Natural killer cell treated with Interleukin-12 subunit alpha and Interleukin-12 subunit beta and Interleukin-15 and Interleukin-18, amount 100 ng/mL, for 72 hours (primary cell): Measurements from ENCODE around the gene STAG1. TPM values are rescaled to one million over a fixed set of nuclear protein-coding genes. Genes with fewer than 3 reads are reported as not detected.
A peak's percentile ranks its signal among the peaks of the same experiment; 100 is the strongest.
"Not testable (repeated sequence)": the region's sequence is repeated elsewhere in the genome, so short reads cannot be mapped to it uniquely, and the experiment has no call there.

Experiments used
- ATAC-seq, 2 donors: fragments of 150-1000 bp; cut with Tn5 transposase in 1 of 2; sonication (Bioruptor Pico), chemical (Tn5 transposase) in 1 of 2; 2 replicates each; pipeline ENCODE4 v1.10.0; 2021
- DNase-seq: peaks from one replicate; pipeline ENCODE4 v3.0.0; 2022; ENCODE audit warnings: low spot score
- H3K27ac Mint-ChIP-seq, 2 donors: 1 replicate in 1 of 2; 2 replicates in 1 of 2; pipeline ENCODE4 v1.8.0; 2022; ENCODE audit warnings: mixed read lengths in 2 of 2, mild to moderate bottlenecking in 1 of 2, moderate library complexity in 1 of 2
- H3K27me3 Mint-ChIP-seq, 2 donors: 1 replicate in 1 of 2; 2 replicates in 1 of 2; pipeline ENCODE4 v1.8.0; 2022; ENCODE audit warnings: mixed read lengths in 2 of 2
- H3K36me3 Mint-ChIP-seq: one replicate; pipeline ENCODE4 v1.8.0; 2022; ENCODE audit warnings: mixed read lengths
- H3K4me1 Mint-ChIP-seq, 2 donors: 1 replicate in 1 of 2; 2 replicates in 1 of 2; pipeline ENCODE4 v1.8.0; 2022; ENCODE audit warnings: low read depth in 2 of 2, mixed read lengths in 2 of 2, mild to moderate bottlenecking in 1 of 2
- H3K4me3 Mint-ChIP-seq: one replicate; pipeline ENCODE4 v1.8.0; 2022; ENCODE audit warnings: mixed read lengths
- H3K9me3 Mint-ChIP-seq: 2 replicates; pipeline ENCODE4 v1.8.0; 2022; ENCODE audit warnings: mixed read lengths
- total RNA-seq, 2 donors: library from RNA; stranded (reverse); gene quantifications; one replicate each; pipeline ENCODE4 v1.2.3, GENCODE V29; 2022

Gene STAG1
- total RNA-seq, 2 donors from 2014 or later = 48.7 to 88.7 TPM

- Mint-ChIP-seq H3K9me3 (no peaks in the 10 kb centered on the region), H3K4me1 (peaks cover 41 to 44% of the 10 kb centered on the region in 2 donors), H3K27ac (no peak overlapping the region), H3K27me3 (no peaks in the 10 kb centered on the region), H3K36me3 (peaks cover 4% of the 10 kb centered on the region), H3K4me3 (no peak overlapping the region)
- DNase-seq = no peak
- ATAC-seq = no peak
Observed at GRCh38 chr3:136671921-136672320, 80.3 kb downstream of the STAG1 start.

GRCh38 chr3:136670166-136670565, 82.0 kb downstream of the STAG1 start:
- Mint-ChIP-seq H3K27ac (no peak overlapping the region), H3K4me3 (no peak overlapping the region), H3K4me1 (peaks cover 38% of the 10 kb centered on the region in 2 donors), H3K27me3 (no peaks in the 10 kb centered on the region), H3K9me3 (no peaks in the 10 kb centered on the region), H3K36me3 (peaks cover 4% of the 10 kb centered on the region)
- no peak for DNase-seq
- ATAC-seq = no peak

- Mint-ChIP-seq H3K27ac (no peak overlapping the region), H3K4me3 (no peak overlapping the region), H3K9me3 (no peaks in the 10 kb centered on the region), H3K4me1 (peaks cover 39 to 41% of the 10 kb centered on the region in 2 donors), H3K27me3 (no peaks in the 10 kb centered on the region), H3K36me3 (peaks cover 4% of the 10 kb centered on the region)
- DNase-seq (no peak), ATAC-seq (no peak)
Observed at GRCh38 chr3:136667081-136667480, 85.1 kb downstream of the STAG1 start.

- H3K9me3 Mint-ChIP-seq, DNase-seq, H3K27me3 Mint-ChIP-seq, H3K4me3 Mint-ChIP-seq, ATAC-seq, H3K36me3 Mint-ChIP-seq, H3K27ac Mint-ChIP-seq: not testable (repeated sequence)
- peaks cover 38 to 39% of the 10 kb centered on the region in 2 donors for H3K4me1 Mint-ChIP-seq
Observed at GRCh38 chr3:136666301-136666700, 85.9 kb downstream of the STAG1 start.

- no peaks in the 10 kb centered on the region for H3K36me3 Mint-ChIP-seq
- H3K27me3 Mint-ChIP-seq = no peaks in the 10 kb centered on the region
- no peak for DNase-seq
- no peaks in the 10 kb centered on the region for H3K9me3 Mint-ChIP-seq
- no peak for ATAC-seq
- H3K4me1 Mint-ChIP-seq = peaks cover 36 to 40% of the 10 kb centered on the region in 2 donors
- H3K4me3 Mint-ChIP-seq = no peak overlapping the region
- H3K27ac Mint-ChIP-seq = peak overlapping the region in 1 of 2 donors; percentile 0
Observed at GRCh38 chr3:136664771-136665170, 87.4 kb downstream of the STAG1 start.

- Mint-ChIP-seq H3K27me3 (no peaks in the 10 kb centered on the region), H3K4me3 (no peak overlapping the region), H3K4me1 (peaks cover 37 to 40% of the 10 kb centered on the region in 2 donors), H3K27ac (no peak overlapping the region), H3K9me3 (no peaks in the 10 kb centered on the region), H3K36me3 (no peaks in the 10 kb centered on the region)
- ATAC-seq = no peak
- no peak for DNase-seq
Observed at GRCh38 chr3:136661282-136661681, 90.9 kb downstream of the STAG1 start.

DNA sequence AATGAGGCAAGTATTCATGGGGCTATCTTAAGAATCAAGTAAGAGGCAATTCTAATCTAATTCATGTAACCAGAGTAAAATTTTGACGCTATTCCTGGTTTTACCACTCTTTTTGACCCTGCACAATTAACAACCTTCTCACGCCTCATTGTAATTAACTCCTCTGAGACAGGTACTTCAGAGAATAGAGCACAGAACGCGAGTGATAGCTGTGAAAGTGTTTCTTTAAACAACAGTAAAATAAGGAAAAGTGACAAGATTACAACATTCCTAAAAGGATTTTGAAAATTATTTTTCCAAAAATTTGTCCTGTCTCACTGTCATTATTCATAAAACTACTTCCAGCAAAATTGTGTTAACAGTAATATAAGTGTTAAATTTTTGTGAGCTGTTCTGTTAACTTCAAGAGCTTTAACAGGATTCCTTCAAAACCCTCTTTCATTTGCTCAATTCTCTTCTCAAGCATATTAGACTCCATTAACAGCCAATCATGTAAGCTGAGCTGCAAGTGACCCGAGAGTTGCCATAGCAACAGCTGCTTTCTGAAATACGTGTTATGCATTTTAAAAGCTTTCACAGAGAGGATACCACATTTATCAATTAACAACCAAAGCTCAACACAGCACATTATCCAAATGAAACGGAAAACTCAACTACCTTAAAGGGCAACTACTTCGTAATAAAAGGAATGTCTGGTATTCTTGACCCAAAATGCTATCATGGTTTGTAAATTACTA, 93.1 kb downstream of the STAG1 start:
- H3K9me3 Mint-ChIP-seq = peaks cover 8% of the 10 kb centered on the region
- peaks cover 23 to 34% of the 10 kb centered on the region in 2 donors for H3K4me1 Mint-ChIP-seq
- peaks cover 13% of the 10 kb centered on the region for H3K36me3 Mint-ChIP-seq
- no peak overlapping the region for H3K4me3 Mint-ChIP-seq
- ATAC-seq = no peak
- H3K27me3 Mint-ChIP-seq = no peaks in the 10 kb centered on the region
- DNase-seq = no peak
- no peak overlapping the region for H3K27ac Mint-ChIP-seq

DNA sequence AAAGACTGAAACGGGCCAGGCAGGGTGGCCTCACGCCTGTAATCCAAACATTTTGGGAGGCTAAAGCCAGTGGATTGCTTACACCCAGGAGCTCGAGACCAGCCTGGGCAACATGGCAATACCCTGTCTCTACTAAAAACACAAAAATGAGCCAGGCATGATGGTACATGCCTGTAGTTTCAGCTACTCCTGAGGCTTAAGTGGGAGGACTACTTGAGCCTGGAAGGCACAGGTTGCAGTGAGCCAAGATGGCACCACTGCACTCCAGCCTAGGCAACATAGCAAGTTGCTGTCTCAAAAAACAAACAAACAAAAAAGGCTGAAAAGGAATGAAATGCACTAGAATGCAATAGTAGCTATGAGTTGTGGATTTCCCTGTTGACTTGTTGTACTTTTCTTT, 94.7 kb downstream of the STAG1 start:
- H3K27me3 Mint-ChIP-seq = no peaks in the 10 kb centered on the region

GRCh38 chr3:136653628-136654027, 98.5 kb downstream of the STAG1 start:
- H3K4me1 Mint-ChIP-seq = peaks cover 16 to 27% of the 10 kb centered on the region in 2 donors
- ATAC-seq = no peak
- H3K27ac Mint-ChIP-seq = no peak overlapping the region
- peaks cover 12% of the 10 kb centered on the region for H3K9me3 Mint-ChIP-seq
- no peaks in the 10 kb centered on the region for H3K27me3 Mint-ChIP-seq
- DNase-seq = no peak
- H3K36me3 Mint-ChIP-seq = peaks cover 27% of the 10 kb centered on the region
- H3K4me3 Mint-ChIP-seq = no peak overlapping the region

More for the DNA sequence above, 94.7 kb downstream of the STAG1 start:
- peaks cover 12% of the 10 kb centered on the region for H3K9me3 Mint-ChIP-seq
- DNase-seq = no peak
- peaks cover 23% of the 10 kb centered on the region for H3K36me3 Mint-ChIP-seq
- no peak overlapping the region for H3K4me3 Mint-ChIP-seq
- peaks cover 15 to 24% of the 10 kb centered on the region in 2 donors for H3K4me1 Mint-ChIP-seq
- H3K27ac Mint-ChIP-seq = no peak overlapping the region
- ATAC-seq = no peak

- H3K9me3 Mint-ChIP-seq = peaks cover 12% of the 10 kb centered on the region
- H3K4me3 Mint-ChIP-seq = no peak overlapping the region
- DNase-seq (no peak), ATAC-seq (no peak)
- no peak overlapping the region for H3K27ac Mint-ChIP-seq
- H3K4me1 Mint-ChIP-seq = peaks cover 25 to 38% of the 10 kb centered on the region in 2 donors
- H3K36me3 Mint-ChIP-seq = peaks cover 27% of the 10 kb centered on the region
- no peaks in the 10 kb centered on the region for H3K27me3 Mint-ChIP-seq
Observed at GRCh38 chr3:136651581-136651980, 100.6 kb downstream of the STAG1 start.

- no peaks in the 10 kb centered on the region for H3K27me3 Mint-ChIP-seq
- peaks cover 34 to 48% of the 10 kb centered on the region in 2 donors for H3K4me1 Mint-ChIP-seq
- H3K4me3 Mint-ChIP-seq = no peak overlapping the region
- DNase-seq = no peak
- no peak overlapping the region for H3K27ac Mint-ChIP-seq
- ATAC-seq = no peak
- H3K36me3 Mint-ChIP-seq = peaks cover 27% of the 10 kb centered on the region
- H3K9me3 Mint-ChIP-seq = peaks cover 12% of the 10 kb centered on the region
Observed at GRCh38 chr3:136650461-136650860, 101.7 kb downstream of the STAG1 start.

- Mint-ChIP-seq H3K27me3 (no peaks in the 10 kb centered on the region), H3K9me3 (no peaks in the 10 kb centered on the region), H3K4me3 (no peak overlapping the region), H3K36me3 (no peaks in the 10 kb centered on the region), H3K27ac (no peak overlapping the region), H3K4me1 (peaks cover 43 to 57% of the 10 kb centered on the region in 2 donors)
- ATAC-seq (no peak), DNase-seq (no peak)
Observed at GRCh38 chr3:136645915-136646314, 106.3 kb downstream of the STAG1 start.

- DNase-seq (no peak), ATAC-seq (no peak)
- Mint-ChIP-seq H3K27ac (no peak overlapping the region), H3K27me3 (no peaks in the 10 kb centered on the region), H3K9me3 (no peaks in the 10 kb centered on the region), H3K4me3 (no peak overlapping the region), H3K4me1 (peaks cover 38 to 57% of the 10 kb centered on the region in 2 donors), H3K36me3 (no peaks in the 10 kb centered on the region)
Observed at GRCh38 chr3:136644212-136644611, 108.0 kb downstream of the STAG1 start.

- H3K27me3 Mint-ChIP-seq, ATAC-seq, DNase-seq, H3K4me3 Mint-ChIP-seq, H3K9me3 Mint-ChIP-seq, H3K36me3 Mint-ChIP-seq, H3K27ac Mint-ChIP-seq: not testable (repeated sequence)
- H3K4me1 Mint-ChIP-seq = peaks cover 32 to 52% of the 10 kb centered on the region in 2 donors
Observed at GRCh38 chr3:136643380-136643779, 108.8 kb downstream of the STAG1 start.

- H3K9me3 Mint-ChIP-seq = no peaks in the 10 kb centered on the region
- DNase-seq = no peak
- H3K4me3 Mint-ChIP-seq = no peak overlapping the region
- no peak overlapping the region for H3K27ac Mint-ChIP-seq
- no peaks in the 10 kb centered on the region for H3K36me3 Mint-ChIP-seq
- ATAC-seq = no peak
- H3K4me1 Mint-ChIP-seq = peaks cover 28 to 46% of the 10 kb centered on the region in 2 donors
- no peaks in the 10 kb centered on the region for H3K27me3 Mint-ChIP-seq
Observed at GRCh38 chr3:136642711-136643110, 109.5 kb downstream of the STAG1 start.
